GM18505 (cell line): ENCODE measurements around the gene ADGRB3.
"Not testable (repeated sequence)": the region's sequence is repeated elsewhere in the genome, so short reads cannot be mapped to it uniquely, and the experiment has no call there.

ENCODE experiments used
- ATAC-seq: cut with Tn5 transposase; IDR thresholded peaks from one replicate; pipeline ENCODE4 v1.9.1; 2021; ENCODE audit not compliant: unreplicated experiment
- POLR2A ChIP-seq: IDR thresholded peaks from 4 replicates; pipeline ENCODE4 v1.6.1; 2011; ENCODE audit warnings: borderline replicate concordance; ENCODE audit not compliant: insufficient read depth, insufficient read length; ENCODE audit errors: extremely low read depth

Gene ADGRB3

GRCh38 chr6:68653706-68654089 lies 18.6 kb downstream of the ADGRB3 start:
- TF ChIP-seq POLR2A, result no peak

GRCh38 chr6:68654134-68654533 lies 19.1 kb downstream of the ADGRB3 start:
- TF ChIP-seq POLR2A, result no peak
- ATAC-seq, result no peak

More at GRCh38 chr6:68653706-68654089, 18.6 kb downstream of the ADGRB3 start:
- ATAC-seq, result no peak

GRCh38 chr6:68655028-68655427 lies 19.9 kb downstream of the ADGRB3 start:
- ATAC-seq, result no peak
- TF ChIP-seq POLR2A, result no peak

GRCh38 chr6:68657374-68658139 lies 22.5 kb downstream of the ADGRB3 start:
- ATAC-seq, result no peak

GRCh38 chr6:68658338-68658737 lies 23.3 kb downstream of the ADGRB3 start:
- TF ChIP-seq POLR2A, result no peak
- ATAC-seq, result no peak

More at GRCh38 chr6:68657374-68658139, 22.5 kb downstream of the ADGRB3 start:
- TF ChIP-seq POLR2A, result no peak

- no peak for ATAC-seq
- no peak for TF ChIP-seq POLR2A
Observed at GRCh38 chr6:68673255-68673654, 38.2 kb downstream of the ADGRB3 start.

- no peak for TF ChIP-seq POLR2A
- ATAC-seq, result no peak
Observed at GRCh38 chr6:68675548-68675947, 40.5 kb downstream of the ADGRB3 start.

GRCh38 chr6:68676094-68676493 lies 41.0 kb downstream of the ADGRB3 start:
- ATAC-seq, result not testable (repeated sequence)

- no peak for ATAC-seq
- TF ChIP-seq POLR2A, result no peak
Observed at GRCh38 chr6:68677058-68677457, 42.0 kb downstream of the ADGRB3 start.

- ATAC-seq, result no peak
- no peak for TF ChIP-seq POLR2A
Observed at GRCh38 chr6:68679399-68679798, 44.3 kb downstream of the ADGRB3 start.

GRCh38 chr6:68680264-68680663 lies 45.2 kb downstream of the ADGRB3 start:
- no peak for ATAC-seq
- TF ChIP-seq POLR2A, result no peak

- TF ChIP-seq POLR2A, result no peak
- no peak for ATAC-seq
Observed at GRCh38 chr6:68689910-68690309, 54.8 kb downstream of the ADGRB3 start.

GRCh38 chr6:68691120-68691519 lies 56.0 kb downstream of the ADGRB3 start:
- TF ChIP-seq POLR2A, result no peak

GRCh38 chr6:68693271-68693670 lies 58.2 kb downstream of the ADGRB3 start:
- no peak for ATAC-seq
- no peak for TF ChIP-seq POLR2A

More at GRCh38 chr6:68691120-68691519, 56.0 kb downstream of the ADGRB3 start:
- ATAC-seq, result no peak
